CD4-positive, alpha-beta T cell treated with Interferon alpha-2 for 1 hour (primary cell): ENCODE data around the gene FAM83F.

Experiments
- DNase-seq, 2 donors: peaks; one replicate each; pipeline ENCODE4 v3.0.0-alpha.2; 2020 to 2022

Gene FAM83F

GRCh38 chr22:40039482-40040115, 44.8 kb downstream of the FAM83F start:
- no peak for DNase-seq

- DNase-seq, result no peak
Measured at GRCh38 chr22:40040927-40041326, 46.2 kb downstream of the FAM83F start.

GRCh38 chr22:40041366-40042137, 46.8 kb downstream of the FAM83F start:
- DNase-seq, result no peak

- DNase-seq, result no peak
Measured at GRCh38 chr22:40042312-40042711, 47.6 kb downstream of the FAM83F start.

- DNase-seq, result no peak
Measured at GRCh38 chr22:40043081-40043480, 48.3 kb downstream of the FAM83F start.

- DNase-seq, result no peak
Measured at GRCh38 chr22:40043793-40044101, 49.0 kb downstream of the FAM83F start.

GRCh38 chr22:40044102-40044869, 49.5 kb downstream of the FAM83F start:
- DNase-seq, result peak; percentile 99

- peak; percentile 76 to 84 for DNase-seq
Measured at GRCh38 chr22:40044870-40045834, 50.4 kb downstream of the FAM83F start.

GRCh38 chr22:40046126-40046525, 51.4 kb downstream of the FAM83F start:
- no peak for DNase-seq

GRCh38 chr22:40050258-40050657, 55.5 kb downstream of the FAM83F start:
- peak in 1 of 2 donors; percentile 49 for DNase-seq

GRCh38 chr22:40051322-40051721, 56.6 kb downstream of the FAM83F start:
- no peak for DNase-seq

GRCh38 chr22:40053460-40053859, 58.7 kb downstream of the FAM83F start:
- DNase-seq, result no peak

GRCh38 chr22:40054486-40054885, 59.7 kb downstream of the FAM83F start:
- no peak for DNase-seq

- peak; percentile 15 to 80 for DNase-seq
Measured at GRCh38 chr22:40055143-40055883, 60.6 kb downstream of the FAM83F start.

- DNase-seq, result no peak
Measured at GRCh38 chr22:40056154-40056553, 61.4 kb downstream of the FAM83F start.

GRCh38 chr22:40056559-40056958, 61.8 kb downstream of the FAM83F start:
- DNase-seq, result no peak

GRCh38 chr22:40057652-40058051, 62.9 kb downstream of the FAM83F start:
- no peak for DNase-seq

GRCh38 chr22:40058265-40058664, 63.5 kb downstream of the FAM83F start:
- no peak for DNase-seq

- DNase-seq, result no peak
Measured at GRCh38 chr22:40065981-40066380, 71.2 kb downstream of the FAM83F start.

GRCh38 chr22:40067639-40068038, 72.9 kb downstream of the FAM83F start:
- DNase-seq, result no peak

GRCh38 chr22:40070701-40071100, 75.9 kb downstream of the FAM83F start:
- DNase-seq, result no peak

- no peak for DNase-seq
Measured at GRCh38 chr22:40071720-40072119, 77.0 kb downstream of the FAM83F start.
